Common myeloid progenitor, CD34-positive (primary cell): Measurements from ENCODE around the gene AGO4.
"Not testable (repeated sequence)": the region's sequence is repeated elsewhere in the genome, so short reads cannot be mapped to it uniquely, and the experiment has no call there.

Experiments used
- CTCF ChIA-PET: fragments of 350-600 bp; sonication (Branson Sonifier 250); formaldehyde crosslinking; loops from one replicate; lab custom pipeline; 2021; ENCODE audit warnings: antibody characterized with exemption; lab: Charles Lee
- POLR2A ChIA-PET: fragments of 350-600 bp; sonication (Branson Sonifier 250); formaldehyde crosslinking; loops from one replicate; lab custom pipeline; 2021; ENCODE audit warnings: antibody characterized with exemption; lab: Charles Lee
- DNase-seq, 3 donors: peaks; one replicate each; pipeline versions ENCODE4 v3.0.0 to v3.0.0-alpha.2; 2013
- H3K27ac ChIP-seq, 2 experiments: 1 replicate in 1 of 2; 2 replicates in 1 of 2; pipeline ENCODE4 v1.7.0; 2013; ENCODE audit warnings: inconsistent platforms in 2 of 2, low read length in 2 of 2, mild to moderate bottlenecking in 2 of 2, low read depth in 1 of 2, moderate library complexity in 1 of 2; ENCODE audit not compliant: severe bottlenecking in 2 of 2, insufficient read depth in 1 of 2, poor library complexity in 1 of 2
- H3K27me3 ChIP-seq, 5 experiments: replicated peaks in 2 of 5; 1 replicate in 3 of 5; 2 replicates in 2 of 5; pipeline versions ENCODE4 v1.6.1 to v1.7.0; 2013; ENCODE audit warnings: low read length in 4 of 5, mild to moderate bottlenecking in 2 of 5, moderate library complexity in 2 of 5, inconsistent platforms in 1 of 5; ENCODE audit not compliant: insufficient read depth in 5 of 5, control insufficient read depth in 4 of 5
- H3K36me3 ChIP-seq, 4 experiments: 1 replicate in 2 of 4; 2 replicates in 2 of 4; pipeline versions ENCODE4 v1.6.1 to v1.7.0; 2013; ENCODE audit warnings: low read length in 3 of 4, control low read depth in 1 of 4, mild to moderate bottlenecking in 1 of 4; ENCODE audit not compliant: control insufficient read depth in 4 of 4, insufficient read depth in 4 of 4
- H3K4me1 ChIP-seq, 4 experiments: 1 replicate in 3 of 4; 2 replicates in 1 of 4; pipeline versions ENCODE4 v1.6.1 to v1.7.1; 2013; ENCODE audit warnings: low read length in 3 of 4, mild to moderate bottlenecking in 3 of 4, control low read depth in 1 of 4, inconsistent platforms in 1 of 4, moderate library complexity in 1 of 4; ENCODE audit not compliant: control insufficient read depth in 4 of 4, insufficient read depth in 4 of 4; ENCODE audit errors: control extremely low read depth in 1 of 4
- H3K4me3 ChIP-seq, 7 experiments: 1 replicate in 4 of 7; 2 replicates in 3 of 7; pipeline versions ENCODE4 v1.5.1 to v1.7.0; 2013; ENCODE audit warnings: mild to moderate bottlenecking in 7 of 7, low read length in 6 of 7, moderate library complexity in 6 of 7, inconsistent platforms in 2 of 7, low read depth in 2 of 7, control low read depth in 1 of 7; ENCODE audit not compliant: insufficient read depth in 4 of 7, control insufficient read depth in 1 of 7; ENCODE audit errors: extremely low read depth in 1 of 7
- H3K9me3 ChIP-seq, 5 experiments: 1 replicate in 4 of 5; 2 replicates in 1 of 5; pipeline versions ENCODE4 v1.6.1 to v1.7.1; 2013; ENCODE audit warnings: low read length in 4 of 5, mild to moderate bottlenecking in 2 of 5, inconsistent platforms in 1 of 5, low read depth in 1 of 5, moderate library complexity in 1 of 5; ENCODE audit not compliant: control insufficient read depth in 4 of 5, insufficient read depth in 2 of 5; ENCODE audit errors: control extremely low read depth in 1 of 5
- WGBS: methylation state at CpG from one replicate; pipeline ENCODE4 v1.1.5; 2013; ENCODE audit not compliant: insufficient coverage; 5-methylcytosine and 5-hydroxymethylcytosine counted together

The AGO4 gene

DNA sequence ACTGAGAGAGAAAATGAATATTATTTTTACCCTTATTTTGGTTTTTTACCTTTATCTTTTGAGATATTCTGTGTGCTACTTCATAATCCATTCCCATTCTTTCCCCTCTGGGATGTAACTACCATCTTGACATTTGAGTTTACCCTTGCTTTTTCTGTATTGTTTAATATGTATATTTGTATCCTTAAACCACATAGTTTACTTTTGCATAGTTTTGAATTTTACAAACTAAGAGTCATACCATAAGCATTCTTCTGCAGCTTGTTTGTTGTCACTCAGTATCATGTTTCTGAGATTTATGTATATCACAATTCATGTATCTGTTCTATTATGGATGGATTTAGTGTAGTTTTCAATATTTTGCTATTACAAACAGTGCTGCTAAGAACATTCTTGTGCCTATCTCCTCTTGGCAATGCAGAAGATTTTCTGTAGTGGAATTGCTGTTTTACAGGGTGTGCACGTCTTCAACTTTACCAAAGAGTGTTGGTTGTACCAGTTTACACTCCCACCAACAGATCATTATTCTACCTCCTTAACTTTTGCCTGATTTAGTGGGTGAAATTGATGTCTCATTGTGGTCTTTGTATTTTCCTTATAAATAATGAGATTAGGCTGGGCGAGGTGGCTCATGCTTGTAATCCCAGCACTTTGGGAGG is 63.0 kb downstream of the AGO4 start:
- no peak for DNase-seq
- Histone ChIP-seq H3K4me3 (no peak overlapping the region), H3K27ac (no peak overlapping the region), H3K4me1 (peaks cover 0 to 5% (median 4%) of the 10 kb centered on the region in 4 experiments), H3K27me3 (no peaks in the 10 kb centered on the region), H3K36me3 (no peaks in the 10 kb centered on the region), H3K9me3 (no peaks in the 10 kb centered on the region)
- POLR2A ChIA-PET: interaction anchor here (0.6 kb wide), 1 partner anchor 47 kb away, joined by 5 read pairs; no protein-coding TSS in a partner anchor
- WGBS: 100% methylated on average over 1 of the region's 2 CpGs
- CTCF ChIA-PET: no interaction called here

- H3K4me1 ChIP-seq: no peaks in the 10 kb centered on the region
- no peak for DNase-seq
- 100% methylated on average over 2 of the region's 4 CpGs for WGBS
- H3K36me3 ChIP-seq: no peaks in the 10 kb centered on the region
- ChIA-PET POLR2A (no interaction called here), CTCF (interaction anchor here (1.4 to 2.5 kb wide), 2 partner anchors 9 to 22 kb away, joined by 3 to 17 read pairs; partner anchors contain the start of gene AGO1)
- H3K9me3 ChIP-seq: no peaks in the 10 kb centered on the region
- no peak overlapping the region for H3K4me3 ChIP-seq
- H3K27ac ChIP-seq: no peak overlapping the region
- no peaks in the 10 kb centered on the region for H3K27me3 ChIP-seq
Measured at GRCh38 chr1:35873243-35873750, 65.5 kb downstream of the AGO4 start.

DNA sequence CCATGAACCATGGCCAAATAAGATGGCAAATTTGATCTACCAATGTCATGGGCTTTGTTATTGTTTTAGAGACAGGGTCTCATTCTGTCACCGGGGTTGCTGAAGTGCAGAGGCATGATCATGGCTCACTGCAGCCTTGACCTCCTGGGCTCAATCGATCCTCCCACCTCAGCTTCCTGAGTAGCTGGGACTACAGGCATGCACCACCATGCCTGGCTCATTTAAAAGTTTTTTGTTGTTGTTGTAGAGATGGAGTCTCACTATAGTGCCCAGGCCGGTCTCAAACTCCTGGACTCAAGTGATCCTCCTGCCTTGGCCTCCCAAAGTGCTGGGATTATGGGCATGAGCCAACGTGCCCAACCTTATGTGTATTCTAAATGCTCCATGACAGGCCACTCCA is 66.3 kb downstream of the AGO4 start:
- H3K4me1 ChIP-seq, H3K36me3 ChIP-seq, POLR2A ChIA-PET, H3K27me3 ChIP-seq, DNase-seq, H3K9me3 ChIP-seq, H3K27ac ChIP-seq, H3K4me3 ChIP-seq: not testable (repeated sequence)
- CTCF ChIA-PET: interaction anchor here (2.5 kb wide), 1 partner anchor 8 kb away, joined by 17 read pairs; the partner anchor contains the start of gene AGO1
- WGBS: 100% methylated on average over 3 of the region's 4 CpGs

GRCh38 chr1:35876988-35877387 is 69.2 kb downstream of the AGO4 start:
- Histone ChIP-seq H3K9me3 (no peaks in the 10 kb centered on the region), H3K4me1 (peaks cover 0 to 10% (median 4%) of the 10 kb centered on the region in 4 experiments), H3K27ac (no peak overlapping the region), H3K36me3 (no peaks in the 10 kb centered on the region), H3K4me3 (no peak overlapping the region), H3K27me3 (no peaks in the 10 kb centered on the region)
- ChIA-PET POLR2A (no interaction called here), CTCF (interaction anchor here (0.9 kb wide), 1 partner anchor 12 kb away, joined by 3 read pairs; no protein-coding TSS in a partner anchor)
- 46% methylated on average over 3 of the region's 5 CpGs for WGBS
- peak in 2 of 3 donors; percentile 33 to 41 for DNase-seq

GRCh38 chr1:35881850-35882273 is 74.0 kb downstream of the AGO4 start:
- WGBS: 0% methylated on average over 4 of the region's 4 CpGs
- Histone ChIP-seq H3K36me3 (no peaks in the 10 kb centered on the region), H3K27me3 (no peaks in the 10 kb centered on the region), H3K4me3 (peak overlapping the region in 3 of 7 experiments; percentile 1 to 39 (median 4)), H3K4me1 (peaks cover 5 to 47% (median 40%) of the 10 kb centered on the region in 4 experiments), H3K27ac (no peak overlapping the region), H3K9me3 (no peaks in the 10 kb centered on the region)
- DNase-seq: peak in 2 of 3 donors; percentile 65 to 78
- CTCF ChIA-PET: interaction anchor here (0.6 to 4.9 kb wide), 9 partner anchors 9 to 28 kb away, joined by 3 to 27 read pairs (median 6); no protein-coding TSS in a partner anchor
- POLR2A ChIA-PET: interaction anchor here (0.7 to 0.8 kb wide), 2 partner anchors 48 to 49 kb away, joined by 4 read pairs; partner anchors contain the start of gene AGO3

DNA sequence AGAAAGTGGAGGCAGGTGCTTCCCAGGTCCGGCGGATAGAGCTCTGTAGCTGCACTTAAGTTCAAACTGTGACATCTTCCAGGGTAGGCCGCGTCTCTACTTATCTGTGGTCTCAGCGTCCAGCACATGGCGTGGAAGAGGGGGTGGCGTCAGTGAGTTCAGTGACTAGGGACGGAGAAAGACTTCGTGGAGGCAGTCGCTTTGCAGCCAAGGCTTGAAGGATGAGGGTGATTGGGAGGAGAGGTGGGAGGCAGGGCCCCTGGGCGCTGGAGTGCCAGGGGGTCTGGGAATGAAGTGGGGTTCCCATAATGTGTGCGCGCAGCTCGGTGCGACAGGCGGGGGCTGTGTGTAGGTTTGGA is 74.7 kb downstream of the AGO4 start:
- ChIA-PET CTCF (interaction anchor here (0.6 to 4.9 kb wide), 13 partner anchors 10 to 343 kb away, joined by 3 to 27 read pairs (median 4); partner anchors contain the start of gene AGO3), POLR2A (interaction anchor here (0.6 to 0.8 kb wide), 3 partner anchors 48 to 60 kb away, joined by 3 to 4 read pairs (median 4); partner anchors contain the start of gene AGO3)
- WGBS: 59% methylated on average over 16 of the region's 16 CpGs
- Histone ChIP-seq H3K4me1 (peaks cover 9 to 54% (median 47%) of the 10 kb centered on the region in 4 experiments), H3K27ac (no peak overlapping the region), H3K9me3 (no peaks in the 10 kb centered on the region), H3K27me3 (no peaks in the 10 kb centered on the region), H3K36me3 (no peaks in the 10 kb centered on the region), H3K4me3 (peak overlapping the region in 3 of 7 experiments; percentile 96 to 99 (median 98))
- DNase-seq: peak in 2 of 3 donors; percentile 16 to 36
